Pancreas (tissue), 10 donors: ENCODE data around the gene CAMK2A. TPM values are rescaled to one million over a fixed set of nuclear protein-coding genes. Genes with fewer than 3 reads are reported as not detected.

Source experiments
- ATAC-seq, 4 donors: fragments of 200-7000 bp; cut with Tn5 transposase; one replicate each; pipeline versions ENCODE4 v1.8.0 to v1.9.1; 2020; ENCODE audit warnings: mild to moderate bottlenecking in 4 of 4, moderate library complexity in 4 of 4
- DNase-seq, 6 donors: peaks; one replicate each; pipeline ENCODE4 v3.0.0-alpha.2; 2020
- FAIRE-seq: peaks from 2 replicates; lab custom pipeline; 2012; peaks lifted over from hg19 to GRCh38; lab: Jason Lieb, UNC
- H3K27ac ChIP-seq, 4 donors: fragments of 200-600 bp; sonication (generic); 1 replicate in 3 of 4; 2 replicates in 1 of 4; pipeline versions ENCODE4 v1.5.0 to v1.8.0; 2020
- H3K27me3 ChIP-seq, 4 donors: fragments of 200-600 bp; one replicate each; pipeline ENCODE4 v1.8.0; 2021
- H3K36me3 ChIP-seq, 3 donors: fragments of 200-600 bp; sonication (generic) in 1 of 3; one replicate each; pipeline versions ENCODE4 v1.5.0 to v1.8.0; 2020 to 2021
- H3K4me1 ChIP-seq, 3 donors: fragments of 200-600 bp; one replicate each; pipeline ENCODE4 v1.8.0; 2021
- H3K4me3 ChIP-seq, 4 donors: fragments of 200-600 bp; sonication (generic) in 2 of 4; one replicate each; pipeline versions ENCODE4 v1.5.0 to v1.8.0; 2020 to 2021
- H3K9me3 ChIP-seq, 4 donors: fragments of 200-600 bp; one replicate each; pipeline ENCODE4 v1.8.0; 2021
- WGBS, 2 donors: extraction: QIAGEN DNeasy Blood & Tissue Kit; methylation state at CpG; one replicate each; pipeline ENCODE4 v1.1.7; 2013; 5-methylcytosine and 5-hydroxymethylcytosine counted together
- intact Hi-C, 3 donors: fragments of 100-400 bp; cut with DNase I; formaldehyde crosslinking; loops; one replicate each; pipeline versions ENCODE4 v1.11.1 to v1.14.2; 2022
- polyA plus RNA-seq, 2 donors: library from polyadenylated mRNA; stranded (reverse); fragments of 200-250 nt; gene quantifications; one replicate each; pipeline ENCODE4 v1.2.3, GENCODE V29; 2013
- total RNA-seq, 6 donors: library from RNA; stranded (reverse); fragmentation: NEBNext Ultra II Directional in 4 of 6; extraction: Animal tissue kit (Norgen Biotek cat#: 25700) in 4 of 6; gene quantifications; one replicate each; pipeline versions ENCODE4 v1.2.1 to v1.2.4, GENCODE V29; 2021 to 2023
- TF ChIP-seq, protein P1 (sequence below), 4 donors: fragments of 200-600 bp; sonication (generic) in 3 of 4; IDR thresholded peaks; one replicate each; pipeline versions ENCODE4 v1.5.0 to v1.8.0; 2021; ENCODE audit warnings: antibody characterized with exemption in 4 of 4
- donor health status: healthy with polysubstance abuse.
- donor health status: DM: no; HTN: no; CAD: no; lungs with moderate emphysema.
- donor health status: DM: no; HTN: no; CAD: no.
- donor health status: control.
- donor health status: control.
- donor health status: Bipolar disorder and iron deficiency.
- donor health status: DM: yes; HTN: yes; CAD: no.
- donor health status: DM: no; HTN: no; CAD: no.
- donor health status: DM: no; HTN: no; CAD: no.
- donor health status: DM: yes; HTN: yes; CAD: no.

The CAMK2A gene
- total and polyA plus RNA-seq, 8 donors, result 0.03 to 0.19 (median 0.08) TPM; not detected in 3

DNA sequence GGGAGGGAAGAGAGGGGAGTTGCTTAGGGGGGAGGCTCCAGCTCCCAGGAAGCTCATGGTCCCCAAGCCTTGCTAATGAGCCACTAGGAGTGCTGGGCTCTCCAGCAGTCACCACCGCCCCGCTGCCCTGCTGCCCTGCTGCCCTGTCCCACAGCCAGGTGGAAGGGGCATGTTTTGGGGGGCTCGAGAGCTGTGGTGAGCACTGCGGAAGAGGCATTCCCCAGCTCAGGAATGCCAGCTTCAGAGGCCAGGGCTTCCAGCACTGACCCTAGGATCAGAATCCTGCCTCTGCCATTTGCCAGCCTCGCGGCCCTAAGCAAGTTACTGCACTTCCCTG is 82.8 kb downstream of the CAMK2A start:
- no peak overlapping the region for H3K27ac ChIP-seq
- no peak overlapping the region for H3K4me3 ChIP-seq
- TF ChIP-seq, protein P1, sequence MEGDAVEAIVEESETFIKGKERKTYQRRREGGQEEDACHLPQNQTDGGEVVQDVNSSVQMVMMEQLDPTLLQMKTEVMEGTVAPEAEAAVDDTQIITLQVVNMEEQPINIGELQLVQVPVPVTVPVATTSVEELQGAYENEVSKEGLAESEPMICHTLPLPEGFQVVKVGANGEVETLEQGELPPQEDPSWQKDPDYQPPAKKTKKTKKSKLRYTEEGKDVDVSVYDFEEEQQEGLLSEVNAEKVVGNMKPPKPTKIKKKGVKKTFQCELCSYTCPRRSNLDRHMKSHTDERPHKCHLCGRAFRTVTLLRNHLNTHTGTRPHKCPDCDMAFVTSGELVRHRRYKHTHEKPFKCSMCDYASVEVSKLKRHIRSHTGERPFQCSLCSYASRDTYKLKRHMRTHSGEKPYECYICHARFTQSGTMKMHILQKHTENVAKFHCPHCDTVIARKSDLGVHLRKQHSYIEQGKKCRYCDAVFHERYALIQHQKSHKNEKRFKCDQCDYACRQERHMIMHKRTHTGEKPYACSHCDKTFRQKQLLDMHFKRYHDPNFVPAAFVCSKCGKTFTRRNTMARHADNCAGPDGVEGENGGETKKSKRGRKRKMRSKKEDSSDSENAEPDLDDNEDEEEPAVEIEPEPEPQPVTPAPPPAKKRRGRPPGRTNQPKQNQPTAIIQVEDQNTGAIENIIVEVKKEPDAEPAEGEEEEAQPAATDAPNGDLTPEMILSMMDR (IDR thresholded peaks at IDR 0.05), result no peak
- no peaks in the 10 kb centered on the region for H3K27me3 ChIP-seq
- intact Hi-C loops, result no loop called here
- ATAC-seq, result no peak
- no peak for DNase-seq
- FAIRE-seq, result no peak
- WGBS, 2 donors, result 91 to 92% methylated on average over 6 of the region's 6 CpGs
- H3K4me1 ChIP-seq, result no peaks in the 10 kb centered on the region
- no peaks in the 10 kb centered on the region for H3K36me3 ChIP-seq
- no peaks in the 10 kb centered on the region for H3K9me3 ChIP-seq

GRCh38 chr5:150206098-150206778 is 83.3 kb downstream of the CAMK2A start:
- intact Hi-C loops, result no loop called here
- Histone ChIP-seq H3K4me1 (no peaks in the 10 kb centered on the region), H3K27me3 (no peaks in the 10 kb centered on the region), H3K27ac (no peak overlapping the region), H3K9me3 (no peaks in the 10 kb centered on the region), H3K4me3 (no peak overlapping the region), H3K36me3 (no peaks in the 10 kb centered on the region)
- FAIRE-seq (no peak), ATAC-seq (no peak), DNase-seq (no peak)
- WGBS, 2 donors, result 80 to 86% methylated on average over 6 of the region's 6 CpGs
- TF ChIP-seq, protein P1 (IDR thresholded peaks at IDR 0.05), result no peak

DNA sequence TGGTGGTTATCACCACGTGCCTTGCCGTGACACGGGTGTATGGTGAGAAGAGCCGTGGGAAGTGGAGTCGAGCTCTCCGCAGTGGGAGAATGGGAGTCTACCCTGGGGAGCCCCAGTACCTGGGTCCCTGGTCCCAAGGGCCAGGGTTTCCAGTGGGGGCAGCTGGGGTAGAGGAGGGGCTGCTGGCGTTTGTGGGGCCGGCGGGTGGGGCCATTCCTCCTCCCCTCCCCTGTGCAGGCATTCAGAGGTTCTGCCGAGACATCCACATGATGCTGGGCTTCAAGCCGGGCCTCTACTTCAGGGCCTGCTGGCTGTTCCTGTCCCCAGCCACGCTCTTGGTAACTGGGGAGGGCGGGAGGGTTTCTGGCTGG is 85.0 kb downstream of the CAMK2A start:
- ATAC-seq (no peak), DNase-seq (no peak), FAIRE-seq (no peak)
- H3K9me3 ChIP-seq, result no peaks in the 10 kb centered on the region
- no peak overlapping the region for H3K27ac ChIP-seq
- 91 to 100% methylated on average over 5 to 13 of the region's 13 CpGs for WGBS, 2 donors
- TF ChIP-seq, protein P1 (IDR thresholded peaks at IDR 0.05), result no peak
- H3K36me3 ChIP-seq, result no peaks in the 10 kb centered on the region
- no peaks in the 10 kb centered on the region for H3K27me3 ChIP-seq
- intact Hi-C loops, result no loop called here
- H3K4me1 ChIP-seq, result no peaks in the 10 kb centered on the region
- H3K4me3 ChIP-seq, result no peak overlapping the region

- intact Hi-C loops, result no loop called here
- H3K36me3 ChIP-seq, result no peaks in the 10 kb centered on the region
- TF ChIP-seq, protein P1 (IDR thresholded peaks at IDR 0.05), result no peak
- 80 to 83% methylated on average over 12 of the region's 12 CpGs for WGBS, 2 donors
- FAIRE-seq (no peak), DNase-seq (no peak), ATAC-seq (no peak)
- no peaks in the 10 kb centered on the region for H3K4me1 ChIP-seq
- H3K4me3 ChIP-seq, result no peak overlapping the region
- H3K9me3 ChIP-seq, result no peaks in the 10 kb centered on the region
- no peaks in the 10 kb centered on the region for H3K27me3 ChIP-seq
- H3K27ac ChIP-seq, result no peak overlapping the region
Measured at GRCh38 chr5:150203832-150204589, 85.6 kb downstream of the CAMK2A start.

DNA sequence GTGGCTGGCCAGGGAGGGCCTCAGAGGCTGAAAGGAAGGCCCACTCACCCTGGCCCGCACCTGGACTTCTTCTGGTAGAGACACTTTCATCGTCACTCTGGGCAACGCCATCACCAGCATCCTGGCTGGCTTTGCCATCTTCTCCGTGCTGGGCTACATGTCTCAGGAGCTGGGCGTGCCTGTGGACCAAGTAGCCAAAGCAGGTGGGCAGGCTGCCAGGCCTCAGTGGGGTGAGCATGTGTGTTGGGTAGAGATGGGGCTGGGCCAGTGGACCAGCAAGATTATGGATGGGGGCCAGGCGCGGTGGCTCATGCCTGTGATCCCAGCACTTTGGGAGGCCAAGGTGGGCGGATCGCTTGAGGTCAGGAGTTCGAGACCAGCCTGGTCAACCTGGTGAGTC is 87.1 kb downstream of the CAMK2A start:
- TF ChIP-seq, protein P1 (IDR thresholded peaks at IDR 0.05), result no peak
- H3K27me3 ChIP-seq, result no peaks in the 10 kb centered on the region
- H3K27ac ChIP-seq, result no peak overlapping the region
- DNase-seq (no peak), ATAC-seq (no peak), FAIRE-seq (no peak)
- H3K4me3 ChIP-seq, result no peak overlapping the region
- WGBS, 2 donors, result 92 to 98% methylated on average over 10 of the region's 10 CpGs
- intact Hi-C loops, result no loop called here
- no peaks in the 10 kb centered on the region for H3K9me3 ChIP-seq
- H3K4me1 ChIP-seq, result no peaks in the 10 kb centered on the region
- H3K36me3 ChIP-seq, result no peaks in the 10 kb centered on the region
